GM19240 (cell line): ENCODE data around the gene VWF.
"Not testable (repeated sequence)": the region's sequence is repeated elsewhere in the genome, so short reads cannot be mapped to it uniquely, and the experiment has no call there.

Experiments
- DNase-seq: peaks from one replicate; pipeline ENCODE4 v3.0.0; 2011; ENCODE audit warnings: low spot score; ENCODE audit not compliant: insufficient read length

The VWF gene

DNA sequence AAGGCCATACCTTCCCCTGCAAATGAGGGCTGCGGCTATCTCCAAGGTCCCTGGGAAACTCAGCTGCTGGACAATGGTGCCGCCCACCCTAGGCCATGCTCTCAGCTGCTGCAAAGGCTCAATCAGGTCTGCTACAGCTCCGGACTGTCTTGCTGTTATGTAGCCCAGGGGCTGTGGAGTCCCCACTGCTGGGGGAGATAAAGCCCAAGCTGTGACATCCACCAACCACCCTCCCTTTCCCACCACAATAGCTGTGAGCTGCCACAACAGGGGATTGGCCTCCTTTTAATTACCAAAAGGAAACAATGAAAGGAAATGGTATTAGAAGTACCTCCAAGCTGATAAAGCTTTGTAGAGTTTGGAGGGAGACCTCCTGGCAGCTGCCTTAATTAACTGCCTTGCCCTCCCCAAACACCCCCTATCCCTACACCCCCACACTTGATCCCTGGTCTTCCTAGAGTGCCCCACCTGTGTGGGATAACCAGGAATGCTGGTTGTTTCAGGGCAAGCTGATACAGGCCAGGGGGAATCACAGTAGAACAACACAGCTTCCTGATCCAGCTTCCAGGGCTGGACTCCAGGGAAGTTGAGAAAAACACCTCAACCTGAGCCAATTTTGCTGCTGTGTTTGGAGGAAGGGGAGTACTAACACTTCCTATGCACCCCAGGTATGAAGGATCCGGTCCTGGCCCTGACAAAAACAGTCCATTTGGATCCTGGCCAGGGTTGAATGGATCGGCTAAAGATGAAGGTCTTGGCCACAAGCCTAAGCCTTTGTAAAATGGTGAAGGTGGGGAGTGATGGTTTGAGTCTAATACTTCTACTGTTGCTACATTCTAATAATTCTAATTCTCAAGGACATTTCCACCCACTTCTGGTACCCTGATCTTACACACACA, at the start of gene VWF:
VWF (minus strand) TSS at position 260 of the 899 bp plus-strand sequence. CDS start 1,474 bp downstream, outside the sequence.
- no peak for DNase-seq

- DNase-seq, result no peak
Measured at GRCh38 chr12:6172862-6173261, 48.4 kb upstream of the VWF start.

GRCh38 chr12:6172086-6172485, 47.6 kb upstream of the VWF start:
- DNase-seq, result no peak

GRCh38 chr12:6171409-6172015, 47.0 kb upstream of the VWF start:
- no peak for DNase-seq

DNA sequence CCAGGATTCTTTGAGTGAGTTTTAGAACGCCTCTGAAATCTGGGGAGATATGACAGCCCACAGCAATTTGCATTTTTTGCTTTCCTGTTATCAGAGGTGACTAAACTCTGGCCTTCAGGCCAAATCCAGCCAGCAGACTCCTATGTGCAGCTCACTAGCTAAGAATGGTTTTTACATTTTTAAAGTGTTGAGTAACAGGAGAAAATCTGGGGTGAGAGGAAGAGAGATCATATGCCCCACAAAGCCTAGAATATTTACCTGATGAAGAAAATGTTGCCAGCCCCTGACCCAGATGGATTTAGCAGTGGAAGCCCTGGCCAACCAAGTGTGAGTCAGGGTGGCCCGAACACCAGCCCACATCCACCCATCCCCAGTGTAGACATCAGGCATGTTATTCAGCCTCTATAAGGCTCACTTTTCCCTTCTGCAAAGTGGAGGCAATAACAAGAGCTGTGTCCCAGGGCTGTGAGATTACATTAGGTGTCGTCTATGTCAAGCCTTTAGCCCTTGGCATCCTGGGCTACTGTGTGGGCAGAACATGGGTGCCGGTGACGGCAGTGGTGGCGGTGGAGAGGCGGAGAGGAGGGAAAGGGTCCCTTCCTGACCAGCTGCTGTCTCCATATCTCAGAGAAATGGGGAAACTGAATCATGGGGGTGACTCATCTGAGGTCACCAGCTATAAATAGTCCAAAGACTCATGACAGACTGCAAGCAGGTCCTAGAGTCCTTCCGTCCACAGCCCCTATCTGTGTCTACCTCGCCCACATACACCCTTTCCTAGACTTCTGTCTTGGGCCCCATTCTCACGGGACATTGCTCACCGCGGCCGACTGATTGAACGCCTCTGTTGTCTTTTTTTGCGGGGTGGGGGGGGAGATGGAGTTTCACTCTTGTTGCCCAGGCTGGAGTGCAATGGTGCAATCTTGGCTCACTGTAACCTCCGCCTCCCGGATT, 43.1 kb upstream of the VWF start:
- peak; percentile 33 for DNase-seq

- no peak for DNase-seq
Measured at GRCh38 chr12:6166808-6167207, 42.3 kb upstream of the VWF start.

DNA sequence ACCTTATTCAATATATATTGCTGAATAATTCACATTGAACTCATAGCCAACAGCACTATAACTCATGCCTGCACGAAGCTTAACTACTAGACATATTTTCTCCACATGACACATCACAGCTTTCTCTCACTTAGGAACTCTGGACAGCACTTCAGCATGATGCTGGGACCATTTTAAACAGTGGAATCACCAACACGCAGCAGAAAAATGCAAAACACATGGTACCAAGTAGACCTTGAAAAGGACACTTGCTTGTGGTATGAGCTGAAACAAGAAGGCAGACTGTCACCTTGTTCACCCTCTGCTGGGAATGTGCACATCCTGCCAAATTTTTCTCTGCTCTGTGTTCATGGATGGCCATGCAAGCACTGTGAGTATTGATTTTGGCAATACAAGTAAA, 40.9 kb upstream of the VWF start:
- no peak for DNase-seq

DNA sequence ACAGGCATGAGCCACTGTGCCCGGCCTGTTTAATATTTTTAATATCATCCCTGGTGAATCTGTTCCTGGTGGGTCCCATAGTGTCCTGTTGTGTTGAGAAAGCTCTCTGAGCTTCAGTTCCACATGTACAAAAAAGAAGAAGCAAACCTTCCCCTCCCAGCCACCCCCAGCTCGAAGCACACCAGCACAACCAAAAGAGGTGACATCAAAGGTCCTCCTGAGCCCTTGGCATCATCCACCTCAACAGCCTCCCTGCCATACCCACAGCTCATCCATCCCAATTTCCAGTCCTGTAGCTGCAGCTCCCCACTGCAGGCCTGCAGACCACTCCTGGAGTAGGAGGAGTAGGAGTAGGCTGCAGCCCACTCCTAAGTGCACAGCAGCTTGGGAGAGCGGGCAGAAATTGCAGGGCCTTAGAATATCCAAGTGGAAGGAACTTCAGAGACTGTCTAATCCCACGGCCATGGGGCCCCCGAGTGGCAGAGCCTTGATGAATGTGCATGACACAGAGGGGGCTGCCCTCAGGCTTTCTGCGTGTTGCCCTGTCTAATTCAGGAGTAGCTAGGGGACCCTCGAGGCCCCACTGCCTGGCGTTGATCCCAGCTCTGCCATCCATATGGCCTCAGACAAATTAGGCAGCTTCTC, 39.1 kb upstream of the VWF start:
- DNase-seq, result no peak

GRCh38 chr12:6161124-6161882, 36.8 kb upstream of the VWF start:
- DNase-seq, result no peak

- not testable (repeated sequence) for DNase-seq
Measured at GRCh38 chr12:6160049-6160649, 35.7 kb upstream of the VWF start.

DNA sequence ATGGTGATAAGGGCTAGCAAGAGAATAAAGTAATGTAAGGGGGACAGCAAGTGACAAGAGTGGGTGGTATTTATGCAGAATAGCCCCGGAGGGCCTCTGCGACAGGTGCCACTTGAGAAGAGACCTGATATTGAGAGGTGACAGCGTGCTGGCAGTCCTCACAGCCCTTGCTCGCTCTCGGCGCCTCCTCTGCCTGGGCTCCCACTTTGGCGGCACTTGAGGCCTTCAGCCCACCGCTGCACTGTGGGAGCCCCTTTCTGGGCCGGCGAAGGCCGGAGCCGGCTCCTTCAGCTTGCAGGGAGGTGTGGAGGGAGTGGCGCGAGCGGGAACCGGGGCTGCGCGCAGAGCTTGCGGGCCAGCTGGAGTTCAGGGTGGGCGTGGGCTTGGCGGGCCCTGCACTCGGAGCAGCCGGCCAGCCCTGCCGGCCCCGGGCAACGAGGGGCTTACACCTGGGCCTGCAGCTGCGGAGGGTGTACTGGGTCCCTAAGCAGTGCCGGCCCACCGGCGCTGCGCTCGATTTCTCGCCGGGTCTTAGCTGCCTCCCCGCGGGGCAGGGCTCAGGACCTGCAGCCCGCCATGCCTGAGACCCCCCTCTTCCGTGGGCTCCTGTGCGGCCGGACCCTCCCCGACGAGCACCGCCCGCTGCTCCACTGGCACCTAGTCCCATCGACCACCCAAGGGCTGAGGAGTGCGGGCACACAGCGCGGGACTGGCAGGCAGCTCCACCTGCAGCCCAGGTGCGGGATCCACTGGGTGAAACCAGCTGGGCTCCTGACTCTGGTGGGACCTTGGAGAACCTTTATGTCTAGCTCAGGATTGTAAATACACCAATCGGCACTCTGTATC, 34.9 kb upstream of the VWF start:
- not testable (repeated sequence) for DNase-seq

DNA sequence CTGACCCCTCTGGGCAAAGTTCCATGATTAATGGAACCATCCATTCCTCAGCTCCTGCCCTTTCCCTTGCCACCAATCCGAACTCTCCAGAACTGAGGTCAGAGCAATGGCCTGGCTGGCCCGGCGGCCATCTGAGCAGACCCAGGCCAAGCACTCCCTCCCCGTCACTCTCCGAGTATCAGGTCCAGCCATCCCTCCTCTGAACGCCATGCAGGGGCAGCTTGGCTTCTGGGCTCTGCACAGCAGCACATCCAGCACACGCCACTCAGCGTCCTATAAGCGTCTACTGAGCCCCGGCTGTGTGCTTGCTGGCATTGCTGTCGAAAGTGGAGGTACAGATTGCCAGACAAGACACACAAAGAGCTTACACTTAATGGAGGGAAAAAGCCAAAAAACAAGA, 34.3 kb upstream of the VWF start:
- no peak for DNase-seq

GRCh38 chr12:6158255-6158654, 33.8 kb upstream of the VWF start:
- DNase-seq, result no peak

DNA sequence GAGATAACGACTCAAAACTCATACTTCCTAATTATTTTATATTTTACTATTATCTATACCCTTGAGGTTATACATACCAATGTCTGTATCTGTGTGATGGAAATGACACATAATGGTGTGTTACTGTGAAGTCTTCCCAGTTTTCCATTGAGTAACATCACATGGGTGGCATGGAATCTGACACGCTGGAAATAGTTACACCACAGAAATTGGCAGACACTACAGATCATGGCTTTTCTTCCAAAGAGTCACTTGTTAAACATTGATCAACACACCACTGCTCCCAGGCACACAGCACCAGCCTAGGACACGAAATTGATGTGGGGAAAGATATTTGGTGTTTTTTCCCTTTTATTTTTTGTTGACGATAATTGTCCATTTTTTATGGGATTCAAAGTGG, 33.0 kb upstream of the VWF start:
- DNase-seq, result no peak

- DNase-seq, result no peak
Measured at GRCh38 chr12:6154730-6155459, 30.4 kb upstream of the VWF start.

GRCh38 chr12:6148722-6149121, 24.3 kb upstream of the VWF start:
- DNase-seq, result not testable (repeated sequence)

DNA sequence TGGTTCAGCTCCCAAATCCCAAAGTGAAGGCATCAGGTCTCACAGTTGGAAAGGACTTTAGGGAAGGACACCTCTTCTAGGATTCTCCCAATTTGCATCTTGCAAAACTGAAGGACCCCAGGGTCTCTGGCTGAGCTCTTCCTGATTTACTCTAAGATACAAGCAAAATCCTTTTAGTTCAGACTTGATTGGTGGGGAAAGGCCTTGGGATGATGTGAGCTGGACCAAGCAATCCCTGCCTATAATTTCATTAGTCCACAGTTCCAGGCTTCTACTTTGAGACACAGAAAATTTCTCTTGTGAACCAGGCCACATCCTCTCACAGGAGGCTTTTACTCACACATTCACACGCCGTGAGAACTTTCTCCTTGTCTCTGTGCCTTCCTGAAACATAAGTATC, 23.6 kb upstream of the VWF start:
- no peak for DNase-seq

DNA sequence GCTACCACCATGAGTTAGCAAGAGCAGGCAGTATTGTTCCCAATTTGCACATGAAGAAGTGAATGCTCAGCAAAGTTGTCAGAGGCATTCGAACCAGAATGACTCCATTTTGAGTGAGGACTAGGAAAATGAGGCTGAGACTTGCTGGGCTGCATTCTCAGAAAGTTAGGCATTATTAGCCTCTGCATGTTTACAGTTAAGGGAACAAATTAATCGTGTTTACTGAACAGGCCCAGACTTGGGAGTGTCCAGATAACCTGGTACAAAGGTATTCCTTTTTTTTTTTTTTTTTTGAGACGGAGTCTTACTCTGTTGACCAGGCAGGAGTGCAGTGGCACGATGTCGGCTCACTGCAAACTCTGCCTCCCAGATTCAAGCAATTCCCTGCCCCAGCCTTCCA, 22.5 kb upstream of the VWF start:
- no peak for DNase-seq
